AG08395 (cell line): ENCODE measurements around the gene NR2F2.
"Not testable (repeated sequence)": the region's sequence is repeated elsewhere in the genome, so short reads cannot be mapped to it uniquely, and the experiment has no call there.

Experiments used
- DNase-seq: peaks from one replicate; pipeline ENCODE4 v3.0.0; 2012; ENCODE audit warnings: mixed read lengths, low spot score

NR2F2 gene

DNA sequence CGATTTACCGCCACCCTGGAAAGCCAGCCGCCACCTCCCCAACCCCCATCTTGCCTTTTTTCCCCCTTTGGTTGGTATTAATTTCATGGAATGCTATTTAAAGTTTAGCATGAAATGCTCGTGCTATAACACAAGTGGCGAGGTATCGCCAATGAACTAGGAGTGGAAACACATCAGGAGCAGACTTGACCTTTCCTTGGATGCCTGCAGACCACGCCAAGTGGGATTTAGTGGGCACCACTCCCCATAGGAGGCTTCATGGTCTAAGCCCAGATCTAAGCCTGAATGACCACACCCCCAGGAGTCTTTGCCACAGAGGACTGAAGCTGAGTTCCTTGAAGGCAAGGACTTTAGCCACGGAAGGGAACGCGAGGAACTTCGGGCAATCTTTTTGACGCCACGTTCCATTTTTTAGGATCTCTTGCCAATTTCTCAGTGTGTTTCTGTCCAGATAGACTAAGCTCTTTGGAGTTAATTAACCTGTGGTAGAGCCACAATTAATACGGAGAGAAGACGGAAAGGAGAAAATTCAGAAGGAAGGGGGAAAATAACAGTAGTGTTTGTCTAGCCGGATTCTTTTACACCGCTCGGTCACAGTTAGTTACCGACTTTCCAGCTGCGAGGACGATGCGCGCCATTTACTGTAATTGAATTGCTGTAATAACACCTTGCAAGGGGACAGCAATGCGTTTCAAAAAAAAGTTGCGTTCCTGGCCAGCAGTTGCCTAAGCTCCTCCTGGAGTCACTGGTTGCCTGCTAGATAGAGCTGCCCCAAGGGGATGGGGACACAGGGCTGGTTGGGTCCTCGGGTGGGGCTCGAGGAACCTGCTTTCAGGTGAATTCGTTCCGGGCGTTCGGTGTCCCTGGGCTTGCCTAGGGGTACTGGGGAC is 37.1 kb downstream of the NR2F2 start:
- no peak for DNase-seq

DNA sequence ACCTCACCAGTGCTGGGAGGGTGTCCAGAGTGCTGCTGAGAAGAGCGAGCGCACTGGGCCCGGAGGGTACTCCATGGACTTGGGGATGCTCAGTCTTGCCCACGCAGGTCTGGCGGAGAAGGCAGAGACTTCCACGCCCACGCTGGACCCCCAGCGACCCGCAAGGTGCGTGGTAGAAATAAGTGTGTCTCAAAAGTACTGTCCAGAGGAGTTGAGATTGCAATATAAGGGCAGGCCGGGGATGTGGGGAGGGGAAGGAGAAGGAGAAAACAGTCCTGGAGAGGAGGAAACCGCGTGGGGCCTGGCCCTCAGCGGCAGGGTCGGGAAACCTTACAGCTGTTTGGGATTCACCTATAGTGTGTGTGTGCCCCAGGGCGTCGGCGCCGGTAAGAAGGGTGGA is 38.9 kb downstream of the NR2F2 start:
- no peak for DNase-seq

GRCh38 chr15:96369825-96370621 is 39.5 kb downstream of the NR2F2 start:
- no peak for DNase-seq

GRCh38 chr15:96372554-96372953 is 42.1 kb downstream of the NR2F2 start:
- DNase-seq = no peak

DNA sequence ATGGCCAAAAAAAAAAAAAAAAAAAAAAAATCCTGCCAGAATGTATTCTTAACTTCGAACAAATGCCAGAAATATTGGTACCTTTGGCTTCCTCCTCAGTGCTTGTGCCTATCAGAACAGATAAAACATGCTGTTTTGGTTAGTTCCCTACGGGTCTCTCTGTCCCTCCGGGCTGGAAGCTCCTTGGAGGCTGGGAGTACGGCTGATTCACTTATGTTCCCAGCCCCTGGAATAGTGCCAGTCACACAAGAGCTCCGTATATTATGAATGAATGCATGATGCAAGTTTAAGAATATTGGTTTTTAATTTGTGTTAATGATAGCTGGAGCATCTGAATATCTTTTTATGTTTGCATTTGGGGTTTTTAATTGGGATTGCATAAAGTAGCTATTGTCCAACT is 44.0 kb downstream of the NR2F2 start:
- no peak for DNase-seq

DNA sequence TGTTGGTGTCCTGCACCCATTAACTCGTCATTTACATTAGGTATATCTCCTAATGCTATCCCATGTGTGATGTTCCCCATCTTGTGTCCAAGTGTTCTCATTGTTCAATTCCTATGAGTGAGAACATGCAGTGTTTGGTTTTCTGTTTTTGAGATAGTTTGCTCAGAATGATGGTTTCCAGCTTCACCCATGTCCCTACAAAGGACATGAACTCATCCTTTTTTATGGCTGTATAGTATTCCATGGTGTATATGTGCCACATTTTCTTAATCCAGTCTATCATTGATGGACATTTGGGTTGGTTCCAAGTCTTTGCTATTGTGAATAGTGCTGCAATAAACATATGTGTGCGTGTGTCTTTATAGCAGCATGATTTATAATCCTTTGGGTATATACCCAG is 49.1 kb downstream of the NR2F2 start:
- not testable (repeated sequence) for DNase-seq

- no peak for DNase-seq
Measured at GRCh38 chr15:96381463-96381862, 51.0 kb downstream of the NR2F2 start.

DNA sequence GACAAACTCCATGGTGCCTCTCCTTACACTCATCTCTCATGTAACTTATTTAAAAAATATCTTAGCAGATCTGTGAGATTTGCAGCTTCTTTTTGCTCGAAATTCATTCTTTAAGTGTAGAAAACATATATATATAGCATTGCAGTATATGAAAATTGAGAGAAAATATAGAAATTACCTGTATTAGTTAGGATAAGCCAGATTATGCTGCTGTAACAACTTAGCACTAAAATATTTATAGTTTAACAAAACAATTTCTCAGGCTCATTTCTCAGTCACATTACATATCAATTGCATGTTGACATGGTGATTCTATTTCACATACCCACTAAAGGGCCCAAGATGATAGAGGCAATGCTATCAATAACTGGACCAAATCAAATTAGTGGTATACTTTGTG is 54.7 kb downstream of the NR2F2 start:
- no peak for DNase-seq

GRCh38 chr15:96388673-96389072 is 58.2 kb downstream of the NR2F2 start:
- no peak for DNase-seq
